ENCODE data around the gene TTC17. TPM values are rescaled to one million over a fixed set of nuclear protein-coding genes. Genes with fewer than 3 reads are reported as not detected.

Gene TTC17
- total and polyA plus RNA-seq, 2 of the 8 experiments (the other 6 are each of a cell fraction or from before 2014, with no cell fraction given), result 65.1 to 80.1 TPM

DNA sequence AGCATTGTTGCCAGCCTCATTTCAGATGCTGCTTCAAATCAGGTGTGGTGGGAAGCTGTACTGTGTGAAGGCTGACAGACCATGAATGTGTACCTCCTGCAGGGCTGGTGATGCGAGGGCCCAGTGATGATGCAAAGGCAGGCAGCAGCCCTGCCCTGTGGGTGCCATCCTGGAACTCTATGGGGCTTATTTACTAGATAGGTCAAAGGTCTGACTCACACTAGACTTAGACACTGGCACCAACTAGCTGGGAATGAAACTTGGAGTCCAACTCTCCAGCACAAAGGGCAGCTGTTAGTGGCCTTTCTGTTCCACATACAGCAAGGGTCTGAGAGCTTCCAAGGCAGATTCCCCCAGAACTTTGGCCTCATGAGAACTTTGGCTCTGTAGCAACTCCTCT lies 138.4 kb downstream of the TTC17 start:
- Histone ChIP-seq H2BK20ac (ENCODE audit: low read length) (no peak overlapping the region), H4K8ac (ENCODE audit: extremely low read depth, insufficient read depth, low read length) (no peak overlapping the region), H3K56ac (replicated peaks; ENCODE audit: insufficient read length, low read depth, low read length) (no peak overlapping the region), H4K91ac (replicated peaks; ENCODE audit: insufficient read length, low read length) (no peak overlapping the region), H3K4me1 (replicated peaks in 1 of 4; ENCODE audit: control insufficient read depth in 3 of 4, insufficient read depth in 4 of 4, low read length in 3 of 4) (no peaks in the 10 kb centered on the region), H2BK12ac (ENCODE audit: low read depth, low read length) (no peak overlapping the region), H2BK15ac (ENCODE audit: low read length) (no peak overlapping the region), H3K27me3 (replicated peaks in 1 of 4; ENCODE audit: control insufficient read depth in 3 of 4, extremely low read depth in 1 of 4, insufficient read depth in 3 of 4, low read length in 3 of 4) (no peaks in the 10 kb centered on the region), H3K27ac (ENCODE audit: low read depth, low read length) (no peak overlapping the region), H3K23ac (ENCODE audit: insufficient read length) (no peak overlapping the region), H3K9ac (replicated peaks in 1 of 4; ENCODE audit: extremely low read depth in 1 of 4, low read depth in 3 of 4, low read length in 3 of 4) (no peak overlapping the region), H3K36me3 (ENCODE audit: control insufficient read depth in 2 of 4, insufficient read depth in 4 of 4, low read length in 3 of 4) (peaks cover 1 to 21% (median 9%) of the 10 kb centered on the region in 4 experiments; a peak in 5 of 8 replicates), H3K23me2 (ENCODE audit: low read depth, low read length) (no peaks in the 10 kb centered on the region), H4K20me1 (replicated peaks in 1 of 2; ENCODE audit: control insufficient read depth in 1 of 2, insufficient read depth in 2 of 2, low read length in 2 of 2) (no peaks in the 10 kb centered on the region), H3K18ac (ENCODE audit: extremely low read depth, low read length) (no peak overlapping the region), H2AK5ac (ENCODE audit: low read depth, low read length) (no peak overlapping the region), H2BK120ac (replicated peaks; ENCODE audit: low read depth, low read length) (no peak overlapping the region), H3K4me3 (ENCODE audit: extremely low read depth in 1 of 4, insufficient read depth in 2 of 4, low read depth in 3 of 4, low read length in 4 of 4) (no peak overlapping the region), H3K79me2 (ENCODE audit: control insufficient read depth in 1 of 2, insufficient read depth in 2 of 2, low read length in 2 of 2) (no peaks in the 10 kb centered on the region; a peak in 1 of 4 replicates), H2AFZ (ENCODE audit: low read length) (no peak overlapping the region), H3K14ac (ENCODE audit: insufficient read length) (no peak overlapping the region), H3K9me3 (ENCODE audit: insufficient read depth in 2 of 2, low read depth in 1 of 2, low read length in 1 of 2) (no peaks in the 10 kb centered on the region), H3K4ac (replicated peaks; ENCODE audit: insufficient read length, low read depth, low read length) (no peak overlapping the region), H3K79me1 (ENCODE audit: low read depth, low read length) (no peaks in the 10 kb centered on the region), H2BK5ac (ENCODE audit: low read depth, low read length) (no peak overlapping the region), H4K5ac (ENCODE audit: insufficient read length, low read depth, low read length) (no peak overlapping the region), H3K4me2 (ENCODE audit: insufficient read depth in 1 of 2, low read depth in 2 of 2, low read length in 2 of 2) (no peak overlapping the region)
- DNase-seq (ENCODE audit: low read depth in 1 of 2, low spot score in 2 of 2) (no peak), FAIRE-seq (no peak)
- 85% methylated on average over 1 of the region's 1 CpG; no CpG with 5 or more reads in 1 of the 2 experiments for WGBS, 2 experiments (ENCODE audit: extremely low coverage in 1 of 2, insufficient coverage in 1 of 2, insufficient read length in 1 of 2, insufficient replicate concordance in 2 of 2, low coverage in 1 of 2, low lambda C conversion rate in 2 of 2, missing lambda C conversion rate in 1 of 2)
- TF ChIP-seq CREB1 (IDR thresholded peaks at IDR 0.05), result 0 out of 2 replicates have a peak, but pooled peaks have one; percentile 21
- TF ChIP-seq CHD1 (IDR thresholded peaks at IDR 0.05; ENCODE audit: low read depth, low read length), result no peak
- ChIA-PET POLR2A (ENCODE audit: partially characterized antibody) (no interaction called here), CTCF (ENCODE audit: partially characterized antibody) (interaction anchor here (1.1 to 41.8 kb wide), 5 partner anchors 7 to 212 kb away, joined by 3 to 1064 read pairs (median 10); no protein-coding TSS in a partner anchor)

Data from H1 (cell line).